Calu3 (cell line): ENCODE results near the gene ATXN7L1. TPM values are rescaled to one million over a fixed set of nuclear protein-coding genes. Genes with fewer than 3 reads are reported as not detected.

ENCODE experiments used
- BruUV-seq: library from RNA; stranded (reverse); fragments of 400-500 nt; replicated peaks from 2 replicates; lab custom pipeline; 2021; lab: Mats Ljungman, UMichigan
- CTCF ChIA-PET: fragments of 300-600 bp; sonication (Branson Sonifier 250); formaldehyde crosslinking; loops from one replicate; lab custom pipeline; 2022; ENCODE audit warnings: antibody characterized with exemption; lab: Charles Lee
- DNase-seq: peaks from one replicate; pipeline ENCODE4 v3.0.0; 2022
- H3K27ac Mint-ChIP-seq: one replicate; pipeline ENCODE4 v1.8.0; 2022; ENCODE audit warnings: mixed read lengths; ENCODE audit not compliant: unreplicated experiment
- H3K27me3 Mint-ChIP-seq: one replicate; pipeline ENCODE4 v1.8.0; 2022; ENCODE audit warnings: mixed read lengths; ENCODE audit not compliant: unreplicated experiment
- H3K36me3 Mint-ChIP-seq: one replicate; pipeline ENCODE4 v1.8.0; 2022; ENCODE audit warnings: mild to moderate bottlenecking, moderate library complexity, mixed read lengths; ENCODE audit not compliant: insufficient read depth, unreplicated experiment
- H3K4me1 Mint-ChIP-seq: one replicate; pipeline ENCODE4 v1.8.0; 2022; ENCODE audit warnings: mild to moderate bottlenecking, low read depth, mixed read lengths; ENCODE audit not compliant: unreplicated experiment
- H3K4me3 Mint-ChIP-seq: one replicate; pipeline ENCODE4 v1.8.0; 2022; ENCODE audit warnings: mild to moderate bottlenecking, low read depth, moderate library complexity, mixed read lengths; ENCODE audit not compliant: unreplicated experiment
- H3K9me3 Mint-ChIP-seq: one replicate; pipeline ENCODE4 v1.8.0; 2022; ENCODE audit warnings: low read depth, mixed read lengths; ENCODE audit not compliant: unreplicated experiment
- intact Hi-C: fragments of 100-400 bp; cut with micrococcal nuclease; formaldehyde crosslinking; loops from one replicate; pipeline ENCODE4 v1.10.0; 2022; ENCODE audit not compliant: unreplicated experiment
- total RNA-seq: library from RNA; stranded (reverse); gene quantifications from 2 replicates; pipeline ENCODE4 v1.2.3, GENCODE V29; 2022
- TF ChIP-seq, protein P1 (sequence below): fragments of 200-600 bp; IDR thresholded peaks from one replicate; pipeline ENCODE4 v1.8.0; 2022; ENCODE audit warnings: antibody characterized with exemption; ENCODE audit not compliant: unreplicated experiment

Gene ATXN7L1
- total RNA-seq, 1 experiment from 2014 or later: 12.0 TPM

DNA sequence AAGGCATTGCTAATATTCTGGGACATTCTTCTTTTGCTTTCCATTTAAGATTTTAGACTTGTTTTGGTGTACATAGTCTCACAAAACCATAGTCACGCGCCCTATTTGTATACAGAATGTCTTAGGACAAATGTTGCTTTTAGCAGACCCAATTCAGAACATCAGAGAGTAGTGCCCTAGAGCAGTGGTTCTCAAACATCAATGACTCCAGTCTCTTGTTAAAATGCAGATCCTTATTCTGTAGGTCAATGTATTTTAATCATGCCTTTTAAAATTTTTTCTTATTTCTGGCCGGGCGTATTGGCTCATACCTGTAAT lies 167.7 kb downstream of the ATXN7L1 start:
- Mint-ChIP-seq H3K36me3 (no peaks in the 10 kb centered on the region), H3K27ac (no peak overlapping the region), H3K4me3 (no peak overlapping the region), H3K27me3 (no peaks in the 10 kb centered on the region), H3K4me1 (no peaks in the 10 kb centered on the region), H3K9me3 (peaks cover 10% of the 10 kb centered on the region)
- BruUV-seq: no TSS peak
- intact Hi-C loops: no loop called here
- TF ChIP-seq, protein P1, sequence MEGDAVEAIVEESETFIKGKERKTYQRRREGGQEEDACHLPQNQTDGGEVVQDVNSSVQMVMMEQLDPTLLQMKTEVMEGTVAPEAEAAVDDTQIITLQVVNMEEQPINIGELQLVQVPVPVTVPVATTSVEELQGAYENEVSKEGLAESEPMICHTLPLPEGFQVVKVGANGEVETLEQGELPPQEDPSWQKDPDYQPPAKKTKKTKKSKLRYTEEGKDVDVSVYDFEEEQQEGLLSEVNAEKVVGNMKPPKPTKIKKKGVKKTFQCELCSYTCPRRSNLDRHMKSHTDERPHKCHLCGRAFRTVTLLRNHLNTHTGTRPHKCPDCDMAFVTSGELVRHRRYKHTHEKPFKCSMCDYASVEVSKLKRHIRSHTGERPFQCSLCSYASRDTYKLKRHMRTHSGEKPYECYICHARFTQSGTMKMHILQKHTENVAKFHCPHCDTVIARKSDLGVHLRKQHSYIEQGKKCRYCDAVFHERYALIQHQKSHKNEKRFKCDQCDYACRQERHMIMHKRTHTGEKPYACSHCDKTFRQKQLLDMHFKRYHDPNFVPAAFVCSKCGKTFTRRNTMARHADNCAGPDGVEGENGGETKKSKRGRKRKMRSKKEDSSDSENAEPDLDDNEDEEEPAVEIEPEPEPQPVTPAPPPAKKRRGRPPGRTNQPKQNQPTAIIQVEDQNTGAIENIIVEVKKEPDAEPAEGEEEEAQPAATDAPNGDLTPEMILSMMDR: no peak
- DNase-seq: no peak
- CTCF ChIA-PET: no interaction called here

DNA sequence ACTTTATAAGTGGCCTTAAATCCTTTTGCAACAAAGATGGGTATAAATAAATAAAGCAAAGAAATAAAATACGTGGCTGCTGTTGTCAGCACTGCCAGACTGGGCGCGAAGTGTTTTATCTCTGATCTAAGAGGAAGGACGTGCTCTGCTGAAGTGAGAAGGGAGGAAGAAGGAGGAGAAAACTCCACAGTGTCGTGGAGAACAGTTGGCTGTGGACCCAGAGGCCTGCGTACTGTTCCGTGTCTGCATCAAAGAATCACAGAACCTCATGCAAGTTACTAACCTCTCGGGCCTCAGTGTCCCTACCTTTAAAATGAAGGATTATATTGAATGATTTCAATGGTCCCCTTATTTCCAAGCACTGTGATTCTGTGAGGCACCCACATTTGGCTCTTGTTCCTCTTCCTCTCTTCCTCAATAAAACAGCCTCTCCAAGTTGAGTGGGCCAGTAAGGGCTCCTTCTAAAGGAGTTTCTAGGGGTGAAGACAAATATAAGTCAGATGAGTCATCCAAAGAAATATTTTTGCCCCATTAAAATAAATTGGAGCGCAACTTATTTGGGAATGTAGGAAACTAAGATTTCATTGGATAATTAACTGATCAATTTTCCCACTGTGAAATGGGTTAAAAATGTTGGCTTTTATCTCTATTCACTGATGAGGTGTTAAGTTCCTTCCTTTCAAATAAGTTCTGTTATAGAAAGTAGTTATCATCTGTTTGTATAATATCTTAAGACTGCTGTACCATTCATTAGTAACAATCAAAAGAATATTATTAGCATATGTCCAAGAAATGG lies 168.2 kb downstream of the ATXN7L1 start:
- no TSS peak for BruUV-seq
- H3K27ac Mint-ChIP-seq: no peak overlapping the region
- peaks cover 10% of the 10 kb centered on the region for H3K9me3 Mint-ChIP-seq
- H3K4me3 Mint-ChIP-seq: no peak overlapping the region
- TF ChIP-seq, protein P1: no peak
- H3K36me3 Mint-ChIP-seq: no peaks in the 10 kb centered on the region
- H3K27me3 Mint-ChIP-seq: no peaks in the 10 kb centered on the region
- intact Hi-C loops: no loop called here
- CTCF ChIA-PET: no interaction called here
- no peak for DNase-seq
- H3K4me1 Mint-ChIP-seq: no peaks in the 10 kb centered on the region

DNA sequence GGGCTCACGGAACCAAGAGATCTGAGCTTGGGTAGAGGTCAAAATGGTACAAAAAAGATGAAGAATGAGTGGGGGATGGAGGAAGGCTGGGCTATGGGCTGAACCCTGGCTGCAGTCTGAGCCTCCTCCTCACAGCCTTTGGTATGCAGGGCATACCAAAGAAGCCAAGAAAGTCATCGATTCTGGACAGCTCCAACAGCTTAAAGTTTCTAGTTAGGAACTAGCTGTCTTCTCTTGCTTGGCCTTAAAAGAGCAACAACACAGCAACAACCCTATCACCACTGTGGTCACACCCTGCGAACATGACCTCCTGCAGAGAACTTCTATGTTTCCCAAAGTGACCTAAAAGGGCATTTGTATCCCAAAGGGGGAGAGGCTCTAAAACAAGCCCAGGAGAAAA lies 169.0 kb downstream of the ATXN7L1 start:
- no peak for DNase-seq
- intact Hi-C loops: no loop called here
- H3K27ac Mint-ChIP-seq: no peak overlapping the region
- H3K27me3 Mint-ChIP-seq: no peaks in the 10 kb centered on the region
- CTCF ChIA-PET: no interaction called here
- peaks cover 8% of the 10 kb centered on the region for H3K9me3 Mint-ChIP-seq
- TF ChIP-seq, protein P1: no peak
- H3K36me3 Mint-ChIP-seq: no peaks in the 10 kb centered on the region
- H3K4me1 Mint-ChIP-seq: no peaks in the 10 kb centered on the region
- no TSS peak for BruUV-seq
- no peak overlapping the region for H3K4me3 Mint-ChIP-seq

DNA sequence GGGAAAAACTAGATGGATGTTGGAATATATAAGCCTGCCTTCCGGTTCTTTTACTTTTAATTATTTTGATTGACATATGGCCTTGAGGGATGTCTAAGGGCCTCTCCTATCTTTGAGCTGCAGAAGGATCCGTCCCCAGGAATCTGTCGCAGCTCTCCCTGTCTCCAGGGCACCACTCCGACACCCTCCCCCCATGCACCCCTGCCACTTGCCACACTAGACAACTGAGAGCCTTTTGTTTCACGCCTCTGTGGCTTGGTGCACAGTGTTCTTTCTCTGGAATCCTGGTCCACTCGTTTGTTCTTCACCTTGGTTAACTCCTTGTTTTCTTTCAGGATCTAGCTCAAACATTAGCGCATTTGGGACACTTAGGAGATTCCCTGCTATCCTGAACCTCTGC lies 171.0 kb downstream of the ATXN7L1 start:
- Mint-ChIP-seq H3K36me3 (no peaks in the 10 kb centered on the region), H3K27me3 (no peaks in the 10 kb centered on the region), H3K4me3 (no peak overlapping the region), H3K9me3 (peaks cover 3% of the 10 kb centered on the region), H3K4me1 (no peaks in the 10 kb centered on the region), H3K27ac (no peak overlapping the region)
- intact Hi-C loops: no loop called here
- TF ChIP-seq, protein P1: no peak
- no peak for DNase-seq
- CTCF ChIA-PET: interaction anchor here (0.6 kb wide), 1 partner anchor 278 kb away, joined by 3 read pairs; no protein-coding TSS in a partner anchor
- BruUV-seq: no TSS peak
